NCI-H2171 treated with DMSO at 0.1 percent for 48 hours (cell line): ENCODE results near the gene PBX1.

Experiments
- DNase-seq: peaks from one replicate; lab custom pipeline; 2025; lab: John Stamatoyannopoulos, UW

The PBX1 gene

GRCh38 chr1:164563721-164564360 is 4.9 kb downstream of the PBX1 start:
- no peak for DNase-seq

DNA sequence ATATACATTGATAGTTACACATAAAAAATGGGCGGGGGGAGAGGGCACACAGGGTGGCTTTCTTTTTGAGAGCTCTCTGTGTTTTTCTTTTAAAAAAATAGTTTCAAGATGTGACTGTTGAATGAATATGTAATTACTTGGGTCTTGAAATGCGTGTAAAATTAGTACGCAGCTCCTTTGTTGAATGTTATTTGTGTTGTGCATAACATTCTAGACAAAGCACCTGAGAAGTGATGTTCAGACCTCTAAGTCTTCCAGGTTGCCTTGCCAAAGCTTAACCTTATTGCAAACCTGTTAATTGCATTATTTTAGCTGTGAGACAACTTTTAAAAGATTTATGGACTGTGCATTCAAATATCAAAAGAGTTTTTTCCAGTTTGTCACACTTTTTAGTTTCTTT is 5.4 kb downstream of the PBX1 start:
- no peak for DNase-seq

DNA sequence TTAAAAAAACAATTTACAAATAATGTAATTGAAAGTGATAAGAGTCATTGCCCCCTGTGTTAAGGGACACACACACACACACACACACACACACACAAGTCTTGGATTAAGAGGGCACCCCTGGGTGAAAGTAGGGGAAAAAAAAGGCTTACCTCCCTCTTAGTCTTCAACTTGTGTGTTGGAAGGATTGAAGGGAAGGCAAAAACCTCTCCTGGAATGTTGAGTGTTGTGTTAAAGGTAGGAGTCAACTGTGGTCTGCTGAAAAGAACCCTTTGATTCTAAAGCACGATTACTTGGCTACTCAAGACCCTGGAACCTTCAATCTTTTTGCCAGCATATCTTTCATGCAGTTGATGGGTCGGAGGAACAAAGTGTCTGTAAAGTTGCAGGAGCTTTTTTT is 6.4 kb downstream of the PBX1 start:
- no peak for DNase-seq

DNA sequence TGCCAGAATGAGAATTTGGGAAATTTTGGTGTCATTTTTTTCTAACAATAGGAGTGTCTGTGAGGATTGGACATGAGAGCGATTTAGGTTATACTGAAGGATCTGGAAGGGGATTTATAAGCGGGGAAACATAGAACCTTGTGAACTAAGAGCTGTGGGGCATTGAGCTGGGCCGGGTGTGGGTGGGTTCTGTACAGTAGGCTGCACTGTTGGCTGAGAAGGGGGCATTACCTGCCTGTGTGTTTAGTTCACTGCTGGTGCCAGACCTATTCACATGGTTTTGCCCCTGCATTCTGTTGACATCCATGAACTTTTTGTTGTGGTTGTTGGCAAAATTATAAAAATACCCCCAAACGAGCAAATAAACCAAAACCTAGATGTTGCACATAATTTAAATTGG is 8.8 kb downstream of the PBX1 start:
- no peak for DNase-seq

- DNase-seq = no peak
These were observed 10.3 kb downstream of the PBX1 start for GRCh38 chr1:164569241-164569640.

DNA sequence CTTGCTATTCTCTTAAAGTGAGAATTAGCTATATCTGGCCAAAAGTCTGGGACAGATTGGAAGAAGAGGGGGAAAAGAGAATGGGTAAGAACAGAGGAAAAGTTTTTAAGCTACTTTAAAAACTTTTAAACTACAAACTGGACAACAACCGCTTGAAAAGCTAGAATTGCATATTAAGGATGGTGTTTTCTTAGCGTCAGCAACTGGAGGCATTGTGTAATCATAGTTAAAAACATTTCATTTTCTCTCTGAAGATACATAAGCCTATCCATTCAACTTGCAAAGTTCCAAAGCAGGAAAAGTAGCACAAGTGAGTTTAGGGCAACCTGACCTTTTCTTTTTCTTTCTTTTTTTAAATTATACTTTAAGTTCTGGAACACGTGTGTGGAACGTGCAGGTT is 10.9 kb downstream of the PBX1 start:
- DNase-seq = no peak

- no peak for DNase-seq
These were observed 12.3 kb downstream of the PBX1 start for GRCh38 chr1:164571333-164571732.

- DNase-seq = no peak
These were observed 16.4 kb downstream of the PBX1 start for GRCh38 chr1:164575356-164575886.

GRCh38 chr1:164576291-164577271 is 17.6 kb downstream of the PBX1 start:
- no peak for DNase-seq

- no peak for DNase-seq
These were observed 18.3 kb downstream of the PBX1 start for GRCh38 chr1:164577291-164577690.

DNA sequence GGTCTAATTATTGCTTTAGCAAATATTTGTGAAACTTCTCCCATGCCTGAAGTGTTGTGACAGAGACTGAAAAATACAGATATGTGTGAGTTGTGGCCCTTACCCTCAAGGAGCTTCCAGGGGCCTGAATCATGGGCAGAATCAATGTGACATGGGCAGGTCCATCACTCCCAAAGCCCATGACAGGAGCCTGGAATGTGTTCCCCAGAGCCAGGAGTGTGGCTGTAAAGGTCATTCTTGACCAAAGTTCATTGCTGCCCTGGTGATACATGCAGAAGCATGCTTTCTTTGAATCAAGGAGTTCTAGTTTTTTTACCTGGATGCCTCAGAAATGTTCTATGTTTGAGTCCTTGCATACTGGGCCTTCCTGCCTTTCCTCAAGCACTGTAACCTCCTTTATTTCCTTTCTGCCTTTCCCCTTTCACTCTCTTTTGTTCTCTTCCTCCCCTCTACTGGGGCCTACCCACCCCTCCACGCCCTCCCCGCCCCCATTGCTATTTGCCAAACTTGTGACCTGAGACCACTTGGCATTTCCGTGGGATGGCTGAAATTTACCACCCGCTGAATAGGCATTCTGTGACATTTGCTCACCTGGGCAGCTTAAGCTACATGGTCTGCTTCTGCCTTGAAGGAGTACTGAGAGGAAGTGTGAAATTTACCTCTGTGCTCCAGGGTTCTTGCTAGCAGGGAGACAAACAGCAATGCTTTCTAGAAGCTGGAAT is 19.7 kb downstream of the PBX1 start:
- DNase-seq = no peak

- DNase-seq = no peak
These were observed 20.4 kb downstream of the PBX1 start for GRCh38 chr1:164579381-164579780.

DNA sequence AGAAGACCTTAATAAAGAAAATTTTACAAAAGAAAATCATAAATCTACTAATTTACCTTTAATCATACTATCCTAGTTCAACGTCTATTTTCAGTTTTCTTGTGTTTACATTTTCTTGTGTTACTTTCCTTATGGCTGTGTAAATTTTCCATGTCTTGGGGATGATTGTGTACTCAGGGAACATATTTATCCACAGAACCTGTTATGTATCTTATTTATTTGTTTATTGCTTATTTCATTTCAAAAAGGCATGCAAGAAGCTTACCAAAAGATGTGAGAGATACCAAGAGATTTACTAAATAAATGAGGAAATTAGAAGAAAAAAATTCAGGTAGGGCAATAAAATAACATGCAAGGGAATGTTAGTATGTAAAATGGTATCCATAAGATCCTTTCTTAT is 22.8 kb downstream of the PBX1 start:
- DNase-seq = no peak

- DNase-seq = no peak
These were observed 24.2 kb downstream of the PBX1 start for GRCh38 chr1:164583196-164583595.

DNA sequence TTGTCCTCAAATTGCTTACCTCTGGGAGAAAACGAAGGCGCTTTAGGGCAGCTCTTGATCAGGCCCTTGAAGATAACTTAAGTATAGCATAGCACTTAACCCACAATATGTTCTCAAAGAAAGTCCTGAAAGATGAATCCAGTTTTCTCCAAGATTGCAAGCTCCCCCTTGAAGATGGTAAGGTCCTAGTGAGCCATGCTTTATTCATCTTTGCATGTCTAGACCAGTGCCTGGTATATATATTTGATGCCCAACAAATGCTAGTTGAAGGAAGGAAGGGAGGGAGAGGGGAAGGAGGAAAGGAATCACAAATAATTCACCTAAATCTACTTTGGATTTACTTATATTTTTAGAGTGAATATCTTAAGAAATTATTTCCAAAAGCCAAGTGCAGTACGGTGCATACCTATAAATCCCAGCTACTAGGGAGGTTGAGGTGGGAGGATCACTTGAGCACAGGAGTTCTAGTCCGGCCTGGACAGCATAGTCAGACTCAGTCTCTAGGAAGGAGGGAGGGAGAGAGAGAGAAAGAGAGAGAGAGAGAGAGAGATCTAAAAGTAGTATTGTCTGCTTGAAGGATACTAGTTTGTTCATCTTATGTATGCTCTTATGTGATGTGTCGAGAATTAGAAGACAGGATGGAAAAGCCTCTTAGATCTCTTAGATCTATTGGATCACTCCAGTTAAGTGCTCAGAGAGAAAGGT is 25.0 kb downstream of the PBX1 start:
- no peak for DNase-seq

DNA sequence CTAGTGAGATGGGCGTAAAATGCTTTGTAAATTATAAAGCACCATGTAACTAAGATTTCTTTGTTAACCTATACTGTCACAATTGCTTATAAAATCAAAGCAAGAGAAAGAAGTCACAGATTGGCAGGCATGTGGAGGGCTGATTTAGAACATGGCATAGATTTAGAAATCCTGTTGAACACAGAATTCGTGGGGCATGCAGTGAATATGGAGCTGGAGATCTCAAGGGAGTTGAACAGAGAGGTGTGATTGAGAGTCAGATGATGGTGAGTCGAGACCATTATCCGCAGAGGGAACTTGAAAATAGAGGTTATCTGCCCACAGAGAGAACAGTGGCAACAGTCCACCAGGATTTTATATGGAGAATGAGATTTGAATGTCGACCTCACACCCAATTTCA is 27.6 kb downstream of the PBX1 start:
- DNase-seq = peak; percentile 12

DNA sequence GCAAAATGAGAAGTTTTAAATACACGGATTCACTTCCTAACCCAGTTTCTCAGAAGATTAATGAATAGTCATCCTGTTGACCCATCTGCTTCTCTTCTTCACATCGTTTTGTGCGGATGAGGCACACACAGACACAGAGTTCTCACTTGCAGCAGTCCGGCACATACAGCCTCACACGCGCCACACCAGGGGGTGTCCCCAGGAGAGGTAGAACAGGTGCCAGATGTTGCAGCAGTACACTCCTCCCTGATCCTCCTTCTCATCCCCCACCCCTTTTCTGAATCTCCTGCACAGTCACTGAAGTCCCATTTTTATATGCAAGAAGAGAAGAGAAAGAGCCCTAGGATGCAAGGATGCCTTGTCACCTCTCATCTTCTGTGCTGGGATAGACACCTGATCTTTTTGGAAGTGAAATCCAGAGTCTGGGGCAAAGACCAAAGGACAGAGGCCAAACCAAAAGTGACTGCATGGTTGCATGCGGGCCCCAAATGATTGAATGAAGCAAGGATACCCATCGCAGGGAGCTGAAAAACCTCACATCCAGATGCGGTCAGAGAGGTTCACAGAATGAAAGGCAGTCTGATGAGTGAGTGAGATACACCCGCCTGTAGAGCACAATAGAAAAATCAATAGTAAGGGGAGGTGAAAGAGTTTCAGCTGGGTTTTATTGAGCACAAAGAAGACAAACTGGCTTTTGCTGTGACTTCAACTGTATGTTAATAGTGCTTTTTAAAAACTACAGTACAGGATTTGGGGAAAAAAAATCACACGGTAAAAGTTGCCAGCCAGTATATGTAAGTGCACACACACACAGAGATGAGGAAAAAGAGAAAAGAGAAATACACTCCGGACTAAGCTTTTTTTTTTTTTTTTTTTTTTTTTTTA is 28.9 kb downstream of the PBX1 start:
- peak; percentile 78 for DNase-seq

DNA sequence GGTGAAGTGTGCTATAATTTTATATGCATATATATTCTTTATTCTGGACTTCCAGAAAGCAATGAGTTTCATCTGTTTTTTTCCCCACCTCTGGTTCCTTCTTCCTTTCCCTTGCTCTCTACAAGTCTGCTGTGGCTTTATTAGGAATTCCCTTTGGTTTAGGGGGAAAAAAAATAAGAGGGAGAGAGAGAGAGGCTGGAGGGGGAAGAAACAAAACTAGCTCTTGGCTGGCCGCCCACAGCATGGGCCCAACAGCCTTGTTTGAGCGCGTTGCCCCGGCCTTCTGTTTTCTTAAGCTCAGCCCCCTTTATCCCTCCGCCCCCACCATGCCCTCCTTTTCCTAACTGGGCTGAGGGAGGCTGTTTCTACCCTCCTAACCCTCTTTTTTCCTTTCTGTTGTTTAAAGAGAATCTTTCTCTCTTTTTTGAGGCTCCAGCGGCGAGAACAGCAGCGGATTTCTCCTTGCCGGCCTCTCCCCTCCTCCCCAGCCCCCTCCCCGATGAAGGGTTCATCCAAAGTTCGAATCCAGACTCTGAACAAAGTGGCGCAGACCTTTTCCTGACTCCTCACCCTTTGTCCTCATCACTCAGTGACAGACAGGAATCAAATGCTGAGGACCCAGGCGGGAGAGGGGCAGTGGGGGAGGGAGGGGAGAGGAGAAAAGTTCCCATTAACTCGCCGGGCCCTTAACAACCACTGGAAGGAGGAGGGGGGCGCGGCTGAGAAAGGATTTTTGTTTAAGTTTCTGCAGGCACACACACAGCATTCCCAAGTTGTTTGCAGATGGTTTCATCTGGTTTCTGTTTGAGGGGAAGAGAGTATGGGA is 29.7 kb downstream of the PBX1 start:
- DNase-seq = peak; percentile 88

GRCh38 chr1:164589408-164589807 is 30.4 kb downstream of the PBX1 start:
- no peak for DNase-seq

GRCh38 chr1:164589961-164590507 is 31.1 kb downstream of the PBX1 start:
- DNase-seq = no peak
